ENCODE data around the gene MPST.

MPST gene

GRCh38 chr22:37014415-37014806, 5.1 kb upstream of the MPST start:
- H3K27ac ChIP-seq = no peak overlapping the region

GRCh38 chr22:37014835-37015586, 4.5 kb upstream of the MPST start:
- H3K36me3 ChIP-seq = no peaks in the 10 kb centered on the region
- no peak overlapping the region for H3K27ac ChIP-seq
- no peaks in the 10 kb centered on the region for H3K9me3 ChIP-seq (ENCODE audit: severe bottlenecking)
- DNase-seq = no peak
- no peak for TF ChIP-seq CTCF (IDR thresholded peaks at IDR 0.05; ENCODE audit: low read depth, low read length)
- H3K27me3 ChIP-seq (ENCODE audit: insufficient read depth, low read depth, severe bottlenecking) = no peaks in the 10 kb centered on the region
- H3K4me3 ChIP-seq (ENCODE audit: low read depth, low read length) = no peak overlapping the region

More at GRCh38 chr22:37014415-37014806, 5.1 kb upstream of the MPST start:
- no peak for TF ChIP-seq CTCF (IDR thresholded peaks at IDR 0.05; ENCODE audit: low read depth, low read length)
- H3K27me3 ChIP-seq (ENCODE audit: insufficient read depth, low read depth, severe bottlenecking) = no peaks in the 10 kb centered on the region
- H3K9me3 ChIP-seq (ENCODE audit: severe bottlenecking) = no peaks in the 10 kb centered on the region
- DNase-seq = no peak
- no peaks in the 10 kb centered on the region for H3K36me3 ChIP-seq
- H3K4me3 ChIP-seq (ENCODE audit: low read depth, low read length) = no peak overlapping the region

- DNase-seq = no peak
- Histone ChIP-seq H3K27ac (no peak overlapping the region), H3K27me3 (ENCODE audit: insufficient read depth, low read depth, severe bottlenecking) (no peaks in the 10 kb centered on the region), H3K9me3 (ENCODE audit: severe bottlenecking) (no peaks in the 10 kb centered on the region), H3K36me3 (no peaks in the 10 kb centered on the region), H3K4me3 (ENCODE audit: low read depth, low read length) (no peak overlapping the region)
- no peak for TF ChIP-seq CTCF (IDR thresholded peaks at IDR 0.05; ENCODE audit: low read depth, low read length)
Measured at GRCh38 chr22:37015587-37015878, 4.0 kb upstream of the MPST start.

- Histone ChIP-seq H3K36me3 (no peaks in the 10 kb centered on the region), H3K9me3 (ENCODE audit: severe bottlenecking) (no peaks in the 10 kb centered on the region), H3K27ac (no peak overlapping the region), H3K4me3 (ENCODE audit: low read depth, low read length) (no peak overlapping the region), H3K27me3 (ENCODE audit: insufficient read depth, low read depth, severe bottlenecking) (no peaks in the 10 kb centered on the region)
- TF ChIP-seq CTCF (IDR thresholded peaks at IDR 0.05; ENCODE audit: low read depth, low read length) = no peak
- DNase-seq = no peak
Measured at GRCh38 chr22:37016134-37016910, 3.2 kb upstream of the MPST start.

GRCh38 chr22:37017356-37017755, 2.2 kb upstream of the MPST start:
- no peaks in the 10 kb centered on the region for H3K9me3 ChIP-seq (ENCODE audit: severe bottlenecking)
- TF ChIP-seq CTCF (IDR thresholded peaks at IDR 0.05; ENCODE audit: low read depth, low read length) = no peak
- no peaks in the 10 kb centered on the region for H3K36me3 ChIP-seq
- no peaks in the 10 kb centered on the region for H3K27me3 ChIP-seq (ENCODE audit: insufficient read depth, low read depth, severe bottlenecking)
- no peak for DNase-seq
- no peak overlapping the region for H3K4me3 ChIP-seq (ENCODE audit: low read depth, low read length)
- no peak overlapping the region for H3K27ac ChIP-seq

All from WERI-Rb-1 (cell line).